GM12873 (cell line): ENCODE measurements around the gene SYTL2.

ENCODE experiments used
- CTCF ChIP-seq: IDR thresholded peaks from 2 replicates; pipeline ENCODE4 v1.5.1; 2012; ENCODE audit warnings: low read depth, mild to moderate bottlenecking, moderate library complexity, low read length, control low read depth; ENCODE audit not compliant: insufficient read depth; ENCODE audit errors: missing control alignments

SYTL2 gene

GRCh38 chr11:85745626-85746025 lies 65.3 kb downstream of the SYTL2 start:
- TF ChIP-seq CTCF, result no peak

- no peak for TF ChIP-seq CTCF
Observed at GRCh38 chr11:85742873-85743275, 68.1 kb downstream of the SYTL2 start.

GRCh38 chr11:85742348-85742747 lies 68.6 kb downstream of the SYTL2 start:
- no peak for TF ChIP-seq CTCF

GRCh38 chr11:85740481-85741400 lies 70.2 kb downstream of the SYTL2 start:
- TF ChIP-seq CTCF, result no peak

GRCh38 chr11:85737738-85738137 lies 73.2 kb downstream of the SYTL2 start:
- no peak for TF ChIP-seq CTCF

- TF ChIP-seq CTCF, result no peak
Observed at GRCh38 chr11:85735876-85736460, 75.0 kb downstream of the SYTL2 start.

GRCh38 chr11:85732965-85733364 lies 78.0 kb downstream of the SYTL2 start:
- no peak for TF ChIP-seq CTCF
